Ovary (tissue), 9 donors: ENCODE data around the gene WNT7B. TPM values are rescaled to one million over a fixed set of nuclear protein-coding genes. Genes with fewer than 3 reads are reported as not detected.

Experiments used
- DNase-seq, 5 donors: peaks; one replicate each; pipeline ENCODE4 v3.0.0-alpha.2; 2019 to 2020
- H3K27ac ChIP-seq, 2 donors: fragments of 200-600 bp; one replicate each; pipeline versions ENCODE4 v1.5.1 to v1.8.0; 2019 to 2022
- H3K27me3 ChIP-seq: fragments of 200-600 bp; one replicate; pipeline ENCODE4 v1.8.0; 2022
- H3K36me3 ChIP-seq: fragments of 200-600 bp; sonication (generic); one replicate; pipeline ENCODE4 v1.5.1; 2019
- H3K4me1 ChIP-seq: one replicate; pipeline ENCODE4 v1.8.1; 2013; ENCODE audit warnings: mild to moderate bottlenecking, moderate library complexity; ENCODE audit not compliant: insufficient read depth
- H3K4me3 ChIP-seq: fragments of 200-600 bp; sonication (generic); one replicate; pipeline ENCODE4 v1.5.1; 2017
- H3K9me3 ChIP-seq, 2 donors: fragments of 200-600 bp in 1 of 2; sonication (generic) in 1 of 2; one replicate each; pipeline versions ENCODE4 v1.5.1 to v1.8.1; 2013 to 2019; ENCODE audit warnings: mild to moderate bottlenecking in 1 of 2, moderate library complexity in 1 of 2
- EP300 ChIP-seq: sonication (generic); formaldehyde crosslinking; IDR thresholded peaks from one replicate; pipeline ENCODE4 v1.6.1; 2017; ENCODE audit warnings: antibody characterized with exemption
- POLR2A ChIP-seq: fragments of 450-650 bp; IDR thresholded peaks from one replicate; pipeline ENCODE4 v1.6.1; 2017; ENCODE audit warnings: antibody characterized with exemption, mild to moderate bottlenecking, moderate library complexity
- WGBS, 3 donors: extraction: QIAGEN DNeasy Blood & Tissue Kit in 1 of 3; methylation state at CpG; one replicate each; pipeline versions ENCODE4 v1.1.5 to v1.1.7; 2013 to 2017; 5-methylcytosine and 5-hydroxymethylcytosine counted together
- intact Hi-C, 4 donors: fragments of 100-400 bp; cut with DNase I; formaldehyde crosslinking; loops; one replicate each; pipeline versions ENCODE4 v1.11.0 to v1.15.1; 2022 to 2023
- polyA plus RNA-seq, 2 donors: library from polyadenylated mRNA; stranded (reverse); fragments of 200-250 nt in 1 of 2; fragments of 350-450 nt in 1 of 2; fragmentation: Illumina TruSeq in 1 of 2; extraction: RNeasy Lipid Tissue Mini Kit (QIAGEN cat#74804) in 1 of 2; gene quantifications; one replicate each; pipeline ENCODE4 v1.2.3, GENCODE V29; 2013 to 2014
- total RNA-seq, 7 donors: library from RNA; depleted of rRNA in 2 of 7; stranded (reverse); fragments of >200 nt in 2 of 7; fragmentation: NEBNext Ultra II Directional in 3 of 7; extraction: Animal tissue kit (Norgen Biotek cat#: 25700) in 3 of 7; gene quantifications; one replicate each; pipeline versions ENCODE4 v1.1.0 to v1.2.4, GENCODE V29; 2016 to 2023
- TF ChIP-seq, protein P1 (sequence below), 3 donors: fragments of 450-650 bp in 2 of 3; fragments of 200-600 bp in 1 of 3; IDR thresholded peaks; one replicate each; pipeline versions ENCODE4 v1.5.1 to v1.8.0; 2016 to 2022; ENCODE audit warnings: antibody characterized with exemption in 3 of 3, mild to moderate bottlenecking in 1 of 3
- donor health status: DM: no; HTN: no; CAD: no; lungs with moderate emphysema.
- donor health status: DM: no; HTN: no; CAD: no.
- donor health status: Bipolar disorder and iron deficiency.
- donor health status: DM: yes; HTN: yes; CAD: no.
- donor health status: DM: no; HTN: no; CAD: no.
- donor health status: DM: yes; HTN: yes; CAD: no.

The WNT7B gene
- total and polyA plus RNA-seq, 9 donors = 0.22 to 2.5 (median 0.59) TPM; not detected in 5

DNA sequence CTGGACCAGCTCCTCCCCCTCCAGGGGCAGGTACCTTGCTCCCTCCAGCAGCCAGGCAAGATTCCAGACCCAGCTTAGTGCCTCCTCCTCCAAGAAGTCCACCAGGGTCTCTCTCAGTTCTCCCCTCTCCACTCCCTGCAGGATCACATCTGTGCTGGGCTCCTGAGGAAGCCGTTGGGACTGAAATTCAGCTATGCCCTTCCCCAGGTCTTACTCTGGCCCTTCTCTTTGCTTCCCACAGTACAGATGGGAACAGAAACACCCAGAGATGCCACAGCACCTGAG is 14.6 kb downstream of the WNT7B start:
- no peak for DNase-seq
- no peak for TF ChIP-seq POLR2A
- TF ChIP-seq, protein P1, sequence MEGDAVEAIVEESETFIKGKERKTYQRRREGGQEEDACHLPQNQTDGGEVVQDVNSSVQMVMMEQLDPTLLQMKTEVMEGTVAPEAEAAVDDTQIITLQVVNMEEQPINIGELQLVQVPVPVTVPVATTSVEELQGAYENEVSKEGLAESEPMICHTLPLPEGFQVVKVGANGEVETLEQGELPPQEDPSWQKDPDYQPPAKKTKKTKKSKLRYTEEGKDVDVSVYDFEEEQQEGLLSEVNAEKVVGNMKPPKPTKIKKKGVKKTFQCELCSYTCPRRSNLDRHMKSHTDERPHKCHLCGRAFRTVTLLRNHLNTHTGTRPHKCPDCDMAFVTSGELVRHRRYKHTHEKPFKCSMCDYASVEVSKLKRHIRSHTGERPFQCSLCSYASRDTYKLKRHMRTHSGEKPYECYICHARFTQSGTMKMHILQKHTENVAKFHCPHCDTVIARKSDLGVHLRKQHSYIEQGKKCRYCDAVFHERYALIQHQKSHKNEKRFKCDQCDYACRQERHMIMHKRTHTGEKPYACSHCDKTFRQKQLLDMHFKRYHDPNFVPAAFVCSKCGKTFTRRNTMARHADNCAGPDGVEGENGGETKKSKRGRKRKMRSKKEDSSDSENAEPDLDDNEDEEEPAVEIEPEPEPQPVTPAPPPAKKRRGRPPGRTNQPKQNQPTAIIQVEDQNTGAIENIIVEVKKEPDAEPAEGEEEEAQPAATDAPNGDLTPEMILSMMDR (IDR thresholded peaks at IDR 0.05) = no peak
- TF ChIP-seq EP300 = no peak
- Histone ChIP-seq H3K27me3 (no peaks in the 10 kb centered on the region), H3K9me3 (no peaks in the 10 kb centered on the region), H3K27ac (no peak overlapping the region), H3K36me3 (no peaks in the 10 kb centered on the region), H3K4me1 (no peaks in the 10 kb centered on the region), H3K4me3 (no peak overlapping the region)
- intact Hi-C loops = no loop called here
- WGBS, 3 donors = 58 to 72% (median 70%) methylated on average over 1 of the region's 1 CpG

DNA sequence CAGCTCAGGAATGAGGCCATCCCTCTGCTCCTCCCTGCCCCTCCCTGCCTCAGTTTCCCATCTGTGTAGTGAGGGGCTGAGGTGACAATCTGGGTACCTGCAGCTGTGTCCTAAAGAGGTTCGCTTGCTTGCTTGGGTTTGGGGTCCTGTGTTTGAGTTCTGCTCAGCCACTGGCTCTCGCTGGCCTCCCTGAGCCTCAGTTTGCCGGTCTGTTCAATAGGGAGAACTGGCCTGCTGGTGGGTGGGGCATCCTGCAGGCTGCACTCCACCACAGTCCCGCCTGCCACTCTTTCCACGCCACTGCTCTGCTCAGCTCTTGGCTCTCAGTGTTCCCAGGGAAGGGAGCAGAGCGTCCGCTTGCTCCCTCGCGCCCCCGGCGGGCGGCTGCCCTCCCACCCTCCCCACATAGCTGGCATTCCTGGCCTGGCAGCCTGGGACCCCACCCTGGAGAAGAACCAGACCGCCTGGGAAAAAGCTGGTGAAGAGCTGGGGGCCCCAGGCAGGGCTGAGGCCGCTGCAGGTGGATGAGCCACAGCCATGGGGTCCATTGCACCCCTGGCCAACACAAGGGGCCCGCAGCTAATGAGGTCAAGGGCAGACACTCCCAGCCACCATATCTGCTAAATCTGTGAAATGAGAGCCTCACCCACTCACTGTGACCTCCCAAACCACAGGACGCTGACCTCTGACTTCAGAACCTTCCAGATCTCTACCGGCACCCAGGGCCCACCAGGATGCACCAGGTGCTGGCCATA is 15.1 kb downstream of the WNT7B start:
- no peak for DNase-seq
- Histone ChIP-seq H3K9me3 (no peaks in the 10 kb centered on the region), H3K4me3 (no peak overlapping the region), H3K36me3 (no peaks in the 10 kb centered on the region), H3K27ac (no peak overlapping the region), H3K27me3 (no peaks in the 10 kb centered on the region), H3K4me1 (no peaks in the 10 kb centered on the region)
- intact Hi-C loops = no loop called here
- 46 to 61% (median 55%) methylated on average over 16 to 17 of the region's 17 CpGs for WGBS, 3 donors
- no peak for TF ChIP-seq POLR2A

- DNase-seq = no peak
- Histone ChIP-seq H3K9me3 (no peaks in the 10 kb centered on the region), H3K4me1 (no peaks in the 10 kb centered on the region), H3K36me3 (no peaks in the 10 kb centered on the region), H3K4me3 (no peak overlapping the region), H3K27ac (no peak overlapping the region), H3K27me3 (no peaks in the 10 kb centered on the region)
- 55 to 61% (median 58%) methylated on average over 22 to 23 of the region's 23 CpGs for WGBS, 3 donors
- TF ChIP-seq, protein P1 (IDR thresholded peaks at IDR 0.05) = no peak
- no peak for TF ChIP-seq POLR2A
- intact Hi-C loops = no loop called here
Measured at GRCh38 chr22:45960477-45961386, 16.2 kb downstream of the WNT7B start.

DNA sequence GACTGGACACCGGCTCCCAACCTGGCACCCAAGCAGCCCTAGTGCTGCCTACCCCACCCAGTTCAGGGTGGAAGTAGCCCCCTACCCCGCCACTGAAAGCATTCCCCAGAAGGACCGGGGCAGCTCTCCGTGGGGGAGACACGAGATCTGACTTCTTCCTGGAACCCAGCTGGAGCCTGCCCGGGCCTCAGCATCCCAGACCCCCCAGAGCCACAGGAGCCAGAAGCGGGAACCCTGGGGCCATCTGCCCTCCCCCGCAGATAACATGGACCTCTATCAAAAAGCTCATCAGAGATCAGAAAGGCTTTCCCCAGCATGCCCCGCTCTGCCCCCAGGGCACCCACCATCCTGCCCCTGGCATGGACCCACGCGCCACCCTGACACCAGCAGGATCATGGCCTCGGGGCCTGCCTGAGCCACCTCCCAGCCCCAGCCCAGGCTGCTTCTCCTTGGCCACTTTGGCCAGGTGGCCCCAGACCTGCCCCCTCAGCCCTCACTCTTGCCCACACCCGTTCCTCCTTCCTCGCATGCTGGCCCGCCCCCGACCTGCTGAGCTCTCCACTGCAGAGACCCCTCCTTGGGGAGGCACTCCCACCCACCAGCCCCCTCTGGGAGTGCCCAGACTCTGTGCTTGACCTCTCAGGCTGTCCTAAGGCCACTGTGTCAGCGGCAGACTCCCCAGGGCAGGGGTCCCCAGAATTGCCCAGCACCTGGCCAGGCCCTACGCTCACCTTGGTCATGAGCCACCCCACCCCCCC is 17.1 kb downstream of the WNT7B start:
- no peak for TF ChIP-seq POLR2A
- TF ChIP-seq EP300 = no peak
- TF ChIP-seq, protein P1 (IDR thresholded peaks at IDR 0.05) = no peak
- WGBS, 3 donors = 80 to 83% (median 80%) methylated on average over 16 to 18 of the region's 18 CpGs
- Histone ChIP-seq H3K27ac (no peak overlapping the region), H3K9me3 (no peaks in the 10 kb centered on the region), H3K4me1 (no peaks in the 10 kb centered on the region), H3K27me3 (no peaks in the 10 kb centered on the region), H3K36me3 (no peaks in the 10 kb centered on the region), H3K4me3 (no peak overlapping the region)
- intact Hi-C loops = no loop called here
- no peak for DNase-seq
